Measurements from ENCODE around the gene MRTFB. TPM values are rescaled to one million over a fixed set of nuclear protein-coding genes. Genes with fewer than 3 reads are reported as not detected.
A peak's percentile ranks its signal among the peaks of the same experiment; 100 is the strongest.
"Not testable (repeated sequence)": the region's sequence is repeated elsewhere in the genome, so short reads cannot be mapped to it uniquely, and the experiment has no call there.

Gene MRTFB
- total RNA-seq, 1 donor from 2014 or later: 89.4 TPM

GRCh38 chr16:14182999-14183398 lies 111.9 kb downstream of the MRTFB start:
- Histone ChIP-seq H3K36me3 (no peaks in the 10 kb centered on the region), H3K9me3 (no peaks in the 10 kb centered on the region), H3K4me3 (no peak overlapping the region), H3K27me3 (no peaks in the 10 kb centered on the region), H3K27ac (no peak overlapping the region), H3K4me1 (peaks cover 0 to 11% of the 10 kb centered on the region in 2 donors)
- intact Hi-C loops (cut with DNase I): loop anchor here (10.0 kb wide), 1 partner anchor 228 kb away; no protein-coding TSS in a partner anchor
- no peak for DNase-seq (ENCODE audit: low spot score in 2 of 2)
- TF ChIP-seq CTCF (IDR thresholded peaks at IDR 0.05): no peak

GRCh38 chr16:14183962-14184361 lies 112.8 kb downstream of the MRTFB start:
- DNase-seq (ENCODE audit: low spot score in 2 of 2); H3K9me3 ChIP-seq; H3K27ac ChIP-seq; H3K4me3 ChIP-seq; H3K36me3 ChIP-seq; H3K27me3 ChIP-seq: not testable (repeated sequence)
- H3K4me1 ChIP-seq: peaks cover 0 to 11% of the 10 kb centered on the region in 2 donors
- intact Hi-C loops (cut with DNase I): loop anchor here (10.0 kb wide), 1 partner anchor 229 kb away; no protein-coding TSS in a partner anchor

GRCh38 chr16:14186007-14186794 lies 115.1 kb downstream of the MRTFB start:
- H3K27ac ChIP-seq: peak overlapping the region; percentile 66 to 67
- no peak for DNase-seq (ENCODE audit: low spot score in 2 of 2)
- TF ChIP-seq CTCF (IDR thresholded peaks at IDR 0.05): peak; percentile 28 to 57 (median 39)
- H3K27me3 ChIP-seq: no peaks in the 10 kb centered on the region
- intact Hi-C loops (cut with DNase I): loop anchor here (5.0 to 10.0 kb wide), 3 partner anchors 169 to 264 kb away; partner anchors contain the start of gene ERCC4
- no peaks in the 10 kb centered on the region for H3K9me3 ChIP-seq
- H3K36me3 ChIP-seq: no peaks in the 10 kb centered on the region
- peak overlapping the region; percentile 48 to 55 for H3K4me3 ChIP-seq
- H3K4me1 ChIP-seq: peaks cover 0 to 11% of the 10 kb centered on the region in 2 donors

GRCh38 chr16:14186795-14187221 lies 115.7 kb downstream of the MRTFB start:
- peak overlapping the region; percentile 66 to 67 for H3K27ac ChIP-seq
- no peaks in the 10 kb centered on the region for H3K9me3 ChIP-seq
- H3K4me1 ChIP-seq: peaks cover 0 to 11% of the 10 kb centered on the region in 2 donors
- DNase-seq (ENCODE audit: low spot score in 2 of 2): no peak
- intact Hi-C loops (cut with DNase I): loop anchor here (5.0 to 10.0 kb wide), 3 partner anchors 170 to 265 kb away; partner anchors contain the start of gene ERCC4
- H3K4me3 ChIP-seq: peak overlapping the region; percentile 48 to 55
- no peaks in the 10 kb centered on the region for H3K27me3 ChIP-seq
- no peaks in the 10 kb centered on the region for H3K36me3 ChIP-seq
- TF ChIP-seq CTCF (IDR thresholded peaks at IDR 0.05): no peak

- Histone ChIP-seq H3K4me3 (peak overlapping the region; percentile 48 to 55), H3K27ac (peak overlapping the region; percentile 66 to 67), H3K9me3 (no peaks in the 10 kb centered on the region), H3K36me3 (no peaks in the 10 kb centered on the region), H3K4me1 (peaks cover 0 to 11% of the 10 kb centered on the region in 2 donors), H3K27me3 (no peaks in the 10 kb centered on the region)
- intact Hi-C loops (cut with DNase I): loop anchor here (5.0 to 10.0 kb wide), 3 partner anchors 170 to 265 kb away; partner anchors contain the start of gene ERCC4
- TF ChIP-seq CTCF (IDR thresholded peaks at IDR 0.05): no peak
- no peak for DNase-seq (ENCODE audit: low spot score in 2 of 2)
Measured at GRCh38 chr16:14187517-14188338, 116.6 kb downstream of the MRTFB start.

All from ascending aorta (tissue), 2 donors.